GM11168 (cell line): Measurements from ENCODE around the gene SNRNP48.

Experiments used
- in situ Hi-C: fragments of 300-500 bp; cut with MboI; formaldehyde crosslinking; loops from one replicate; pipeline ENCODE4 v1.12.0; 2022; ENCODE audit warnings: low sequenced_read_pairs; ENCODE audit not compliant: unreplicated experiment

SNRNP48 gene

GRCh38 chr6:7558781-7559180, 31.2 kb upstream of the SNRNP48 start:
- in situ Hi-C loops: no loop called here

- in situ Hi-C loops: no loop called here
Observed at GRCh38 chr6:7559196-7559595, 30.8 kb upstream of the SNRNP48 start.

GRCh38 chr6:7559651-7560385, 30.2 kb upstream of the SNRNP48 start:
- in situ Hi-C loops: no loop called here

GRCh38 chr6:7561153-7561964, 28.6 kb upstream of the SNRNP48 start:
- in situ Hi-C loops: no loop called here

- in situ Hi-C loops: no loop called here
Observed at GRCh38 chr6:7562769-7563168, 27.2 kb upstream of the SNRNP48 start.

- in situ Hi-C loops: no loop called here
Observed at GRCh38 chr6:7566107-7566506, 23.9 kb upstream of the SNRNP48 start.

GRCh38 chr6:7566617-7567173, 23.3 kb upstream of the SNRNP48 start:
- in situ Hi-C loops: no loop called here

- in situ Hi-C loops: no loop called here
Observed at GRCh38 chr6:7568021-7568420, 22.0 kb upstream of the SNRNP48 start.

GRCh38 chr6:7569082-7569481, 20.9 kb upstream of the SNRNP48 start:
- in situ Hi-C loops: no loop called here

- in situ Hi-C loops: no loop called here
Observed at GRCh38 chr6:7572213-7572943, 17.6 kb upstream of the SNRNP48 start.

GRCh38 chr6:7574500-7574899, 15.5 kb upstream of the SNRNP48 start:
- in situ Hi-C loops: no loop called here

- in situ Hi-C loops: no loop called here
Observed at GRCh38 chr6:7578516-7578915, 11.5 kb upstream of the SNRNP48 start.

GRCh38 chr6:7578931-7579330, 11.1 kb upstream of the SNRNP48 start:
- in situ Hi-C loops: no loop called here

GRCh38 chr6:7579851-7580250, 10.1 kb upstream of the SNRNP48 start:
- in situ Hi-C loops: no loop called here

- in situ Hi-C loops: no loop called here
Observed at GRCh38 chr6:7580537-7580926, 9.5 kb upstream of the SNRNP48 start.

GRCh38 chr6:7580927-7581618, 8.9 kb upstream of the SNRNP48 start:
- in situ Hi-C loops: no loop called here

GRCh38 chr6:7585287-7585930, 4.6 kb upstream of the SNRNP48 start:
- in situ Hi-C loops: no loop called here

GRCh38 chr6:7587631-7588100, 2.3 kb upstream of the SNRNP48 start:
- in situ Hi-C loops: no loop called here

- in situ Hi-C loops: no loop called here
Observed at GRCh38 chr6:7588506-7588905, 1.5 kb upstream of the SNRNP48 start.

- in situ Hi-C loops: no loop called here
Observed at GRCh38 chr6:7589221-7589620, 777 bp upstream of the SNRNP48 start.
